Skeletal muscle tissue (tissue), 4 donors: ENCODE results near the gene SLC26A4. TPM values are rescaled to one million over a fixed set of nuclear protein-coding genes. Genes with fewer than 3 reads are reported as not detected.

Experiments used
- H3K27ac ChIP-seq: one replicate; pipeline ENCODE4 v1.7.0; 2013; ENCODE audit warnings: mild to moderate bottlenecking, low read depth, low read length, inconsistent platforms
- H3K27me3 ChIP-seq, 3 donors: one replicate each; pipeline ENCODE4 v1.7.0; 2013; ENCODE audit warnings: low read length in 3 of 3; ENCODE audit not compliant: control insufficient read depth in 3 of 3, insufficient read depth in 3 of 3
- H3K36me3 ChIP-seq, 3 donors: one replicate each; pipeline ENCODE4 v1.7.0; 2013; ENCODE audit warnings: low read length in 3 of 3; ENCODE audit not compliant: control insufficient read depth in 3 of 3, insufficient read depth in 3 of 3
- H3K4me1 ChIP-seq, 3 donors: one replicate each; pipeline ENCODE4 v1.7.0; 2013; ENCODE audit warnings: low read length in 3 of 3, mild to moderate bottlenecking in 3 of 3; ENCODE audit not compliant: control insufficient read depth in 3 of 3, insufficient read depth in 3 of 3
- H3K4me3 ChIP-seq, 3 donors: one replicate each; pipeline ENCODE4 v1.7.0; 2013; ENCODE audit warnings: low read length in 3 of 3
- H3K9ac ChIP-seq, 3 donors: one replicate each; pipeline ENCODE4 v1.7.0; 2013; ENCODE audit warnings: low read length in 3 of 3, mild to moderate bottlenecking in 3 of 3, moderate library complexity in 2 of 3, low read depth in 1 of 3
- H3K9me3 ChIP-seq, 3 donors: one replicate each; pipeline ENCODE4 v1.7.0; 2013; ENCODE audit warnings: low read length in 3 of 3; ENCODE audit not compliant: control insufficient read depth in 3 of 3
- total RNA-seq: library from RNA; depleted of rRNA; stranded (reverse); fragments of >200 nt; gene quantifications from one replicate; pipeline ENCODE4 v1.2.3, GENCODE V29; 2014
- donor health status: Osteomylitis.

The SLC26A4 gene
- total RNA-seq, 1 donor from 2014 or later = 0.52 TPM

- H3K9ac ChIP-seq = no peak overlapping the region
- no peaks in the 10 kb centered on the region for H3K9me3 ChIP-seq
- H3K27me3 ChIP-seq = no peaks in the 10 kb centered on the region
- H3K27ac ChIP-seq = no peak overlapping the region
- no peaks in the 10 kb centered on the region for H3K36me3 ChIP-seq
- H3K4me1 ChIP-seq = no peaks in the 10 kb centered on the region
- H3K4me3 ChIP-seq = no peak overlapping the region
Observed at GRCh38 chr7:107678110-107678753, 17.6 kb downstream of the SLC26A4 start.

DNA sequence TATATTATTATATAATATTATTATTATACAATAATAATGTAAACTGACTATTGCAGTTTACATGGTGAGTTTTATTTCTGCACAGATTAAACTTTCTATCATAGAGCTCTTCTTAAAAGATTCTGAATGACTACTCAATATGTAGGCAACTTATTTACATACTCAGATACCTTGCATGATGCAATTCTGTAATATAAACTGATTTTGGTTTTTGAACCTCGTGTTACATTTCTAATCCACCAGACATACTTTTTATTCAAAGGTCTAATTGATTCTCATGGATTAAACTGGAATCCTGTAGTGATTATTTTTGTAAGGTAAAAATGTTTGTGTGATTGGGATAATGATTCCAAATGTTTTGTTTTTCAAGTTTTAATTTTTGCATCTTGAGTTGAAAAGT is 19.9 kb downstream of the SLC26A4 start:
- no peaks in the 10 kb centered on the region for H3K27me3 ChIP-seq
- H3K9me3 ChIP-seq = no peaks in the 10 kb centered on the region
- H3K4me1 ChIP-seq = no peaks in the 10 kb centered on the region
- no peak overlapping the region for H3K4me3 ChIP-seq
- no peaks in the 10 kb centered on the region for H3K36me3 ChIP-seq
- H3K9ac ChIP-seq = no peak overlapping the region
- no peak overlapping the region for H3K27ac ChIP-seq

- H3K36me3 ChIP-seq = no peaks in the 10 kb centered on the region
- H3K9ac ChIP-seq = no peak overlapping the region
- no peaks in the 10 kb centered on the region for H3K4me1 ChIP-seq
- no peaks in the 10 kb centered on the region for H3K9me3 ChIP-seq
- no peak overlapping the region for H3K27ac ChIP-seq
- no peak overlapping the region for H3K4me3 ChIP-seq
- no peaks in the 10 kb centered on the region for H3K27me3 ChIP-seq
Observed at GRCh38 chr7:107682886-107683285, 22.3 kb downstream of the SLC26A4 start.

DNA sequence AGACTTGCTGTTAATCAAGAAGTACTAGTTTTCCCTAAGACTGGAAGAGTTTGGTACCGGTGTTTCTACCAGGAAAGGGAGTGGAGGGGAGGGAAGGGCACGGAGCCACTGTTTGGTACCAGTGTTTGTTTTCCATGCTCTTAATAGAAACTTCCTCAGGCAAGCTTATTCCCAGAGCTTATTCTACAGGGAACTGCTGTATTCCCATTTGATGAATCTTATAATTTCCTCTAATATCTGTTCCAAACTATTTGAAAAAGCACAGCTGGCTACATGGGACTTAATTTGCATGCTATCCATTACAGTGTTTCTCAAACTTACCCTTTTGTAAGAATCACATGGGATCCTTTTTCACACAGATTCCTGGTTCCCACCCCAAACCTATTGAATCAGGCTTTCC is 23.7 kb downstream of the SLC26A4 start:
- Histone ChIP-seq H3K4me3 (no peak overlapping the region), H3K27ac (no peak overlapping the region), H3K4me1 (no peaks in the 10 kb centered on the region), H3K9me3 (no peaks in the 10 kb centered on the region), H3K9ac (no peak overlapping the region), H3K27me3 (no peaks in the 10 kb centered on the region), H3K36me3 (no peaks in the 10 kb centered on the region)

DNA sequence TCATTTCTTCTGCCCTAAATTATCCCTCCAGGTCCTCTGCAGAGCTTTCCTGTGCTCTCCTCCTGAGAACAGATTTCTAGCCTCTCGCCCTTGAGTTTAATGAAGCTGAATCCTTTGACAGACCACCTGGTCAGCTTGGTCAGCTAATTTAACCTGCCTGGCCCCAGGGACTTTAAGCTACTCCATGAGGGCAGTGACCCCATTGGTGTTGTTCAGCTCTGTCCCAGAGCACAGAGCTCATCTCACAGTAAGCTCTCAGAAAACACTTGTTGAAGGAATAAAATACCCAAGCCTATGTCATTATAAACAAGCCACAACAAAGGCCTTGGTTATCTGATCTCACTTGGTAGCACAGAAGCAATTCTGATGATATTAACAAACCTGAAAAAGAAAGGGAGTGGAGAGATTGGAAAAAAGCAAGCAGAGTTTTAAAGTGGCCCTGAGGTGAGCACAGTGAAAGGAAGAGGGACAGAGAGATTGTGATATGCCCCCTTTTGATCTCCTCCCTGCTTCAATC is 24.4 kb downstream of the SLC26A4 start:
- no peaks in the 10 kb centered on the region for H3K4me1 ChIP-seq
- no peaks in the 10 kb centered on the region for H3K36me3 ChIP-seq
- no peak overlapping the region for H3K27ac ChIP-seq

GRCh38 chr7:107686816-107687387 is 26.3 kb downstream of the SLC26A4 start:
- H3K27ac ChIP-seq = no peak overlapping the region
- no peak overlapping the region for H3K4me3 ChIP-seq
- peaks cover 3 to 5% (median 3%) of the 10 kb centered on the region in 3 donors for H3K4me1 ChIP-seq
- no peak overlapping the region for H3K9ac ChIP-seq
- no peaks in the 10 kb centered on the region for H3K36me3 ChIP-seq
- no peaks in the 10 kb centered on the region for H3K9me3 ChIP-seq
- H3K27me3 ChIP-seq = no peaks in the 10 kb centered on the region

More for the DNA sequence above, 24.4 kb downstream of the SLC26A4 start:
- H3K9me3 ChIP-seq = no peaks in the 10 kb centered on the region
- H3K9ac ChIP-seq = no peak overlapping the region
- H3K27me3 ChIP-seq = no peaks in the 10 kb centered on the region
- H3K4me3 ChIP-seq = no peak overlapping the region

GRCh38 chr7:107687656-107688055 is 27.0 kb downstream of the SLC26A4 start:
- Histone ChIP-seq H3K36me3 (no peaks in the 10 kb centered on the region), H3K9me3 (no peaks in the 10 kb centered on the region), H3K9ac (no peak overlapping the region), H3K4me1 (peaks cover 4 to 5% (median 5%) of the 10 kb centered on the region in 3 donors), H3K27me3 (no peaks in the 10 kb centered on the region), H3K4me3 (no peak overlapping the region), H3K27ac (no peak overlapping the region)

- no peaks in the 10 kb centered on the region for H3K27me3 ChIP-seq
- H3K9ac ChIP-seq = no peak overlapping the region
- no peak overlapping the region for H3K4me3 ChIP-seq
Observed at GRCh38 chr7:107689553-107689952, 28.9 kb downstream of the SLC26A4 start.

DNA sequence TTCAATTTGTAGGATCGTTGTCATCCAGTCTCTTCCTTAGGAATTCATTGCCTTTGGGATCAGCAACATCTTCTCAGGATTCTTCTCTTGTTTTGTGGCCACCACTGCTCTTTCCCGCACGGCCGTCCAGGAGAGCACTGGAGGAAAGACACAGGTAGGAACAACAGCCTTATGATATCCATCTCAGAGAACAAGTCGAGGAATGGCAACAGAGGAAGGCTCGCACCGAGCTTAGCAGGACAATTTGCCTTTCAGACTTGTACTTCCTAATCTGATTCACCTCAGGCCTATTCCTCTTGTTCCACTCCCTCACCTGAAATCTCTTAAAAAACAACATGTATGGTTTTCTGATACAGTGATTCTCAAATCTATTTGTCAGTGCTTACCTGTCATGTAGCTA is 29.5 kb downstream of the SLC26A4 start:
- Histone ChIP-seq H3K27me3 (no peaks in the 10 kb centered on the region), H3K9me3 (no peaks in the 10 kb centered on the region), H3K36me3 (no peaks in the 10 kb centered on the region), H3K4me3 (no peak overlapping the region), H3K27ac (no peak overlapping the region), H3K4me1 (peaks cover 8 to 18% (median 14%) of the 10 kb centered on the region in 3 donors), H3K9ac (no peak overlapping the region)

More at GRCh38 chr7:107689553-107689952, 28.9 kb downstream of the SLC26A4 start:
- H3K9me3 ChIP-seq = no peaks in the 10 kb centered on the region
- no peak overlapping the region for H3K27ac ChIP-seq
- no peaks in the 10 kb centered on the region for H3K36me3 ChIP-seq
- H3K4me1 ChIP-seq = peaks cover 8 to 18% (median 14%) of the 10 kb centered on the region in 3 donors

DNA sequence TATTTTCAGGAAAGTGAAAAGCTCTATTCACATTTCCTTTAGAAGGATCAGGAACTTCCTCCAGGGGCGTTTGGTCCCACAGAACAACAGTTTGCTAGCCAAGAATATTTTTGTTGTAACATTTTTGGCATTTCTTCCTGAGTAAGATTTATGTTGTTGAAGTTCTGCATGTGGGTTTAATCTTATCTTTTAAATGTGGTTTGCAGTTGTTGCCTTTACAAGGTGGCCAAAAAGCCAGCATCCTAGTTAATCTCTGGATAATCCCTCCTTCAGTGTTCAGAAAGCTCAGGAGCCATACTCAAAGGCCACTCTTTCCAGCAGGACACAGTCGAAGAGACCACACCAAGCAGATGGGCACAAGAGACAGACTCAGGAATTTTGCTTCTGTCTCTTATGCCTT is 30.0 kb downstream of the SLC26A4 start:
- peaks cover 8 to 18% (median 14%) of the 10 kb centered on the region in 3 donors for H3K4me1 ChIP-seq
- H3K9ac ChIP-seq = no peak overlapping the region
- no peaks in the 10 kb centered on the region for H3K9me3 ChIP-seq
- H3K27ac ChIP-seq = no peak overlapping the region
- H3K27me3 ChIP-seq = no peaks in the 10 kb centered on the region
- H3K4me3 ChIP-seq = no peak overlapping the region
- no peaks in the 10 kb centered on the region for H3K36me3 ChIP-seq
